Panc1 (cell line): ENCODE data around the gene AP4E1. TPM values are rescaled to one million over a fixed set of nuclear protein-coding genes. Genes with fewer than 3 reads are reported as not detected.

Experiments
- ATAC-seq: fragments of 200-7000 bp; cut with Tn5 transposase; 2 replicates; pipeline ENCODE4 v1.9.1; 2020; ENCODE audit warnings: mild to moderate bottlenecking, moderate library complexity
- BruUV-seq: library from RNA; stranded (reverse); fragments of 400-500 nt; replicated peaks from 2 replicates; lab custom pipeline; 2021; lab: Mats Ljungman, UMichigan
- CTCF ChIA-PET: fragments of 300-600 bp; sonication (Branson Sonifier 250); formaldehyde crosslinking; loops from one replicate; lab custom pipeline; 2022; ENCODE audit warnings: antibody characterized with exemption; lab: Charles Lee
- POLR2A ChIA-PET: fragments of 300-600 bp; sonication (Branson Sonifier 250); formaldehyde crosslinking; loops from one replicate; lab custom pipeline; 2022; ENCODE audit warnings: antibody characterized with exemption; lab: Charles Lee
- DNase-seq: peaks from one replicate; pipeline ENCODE4 v3.0.0-alpha.2; 2010; ENCODE audit warnings: low read depth, low spot score
- H3K27ac ChIP-seq: 2 replicates; pipeline ENCODE4 v1.5.1; 2011; ENCODE audit warnings: mild to moderate bottlenecking, low read length, inconsistent platforms
- H3K27me3 ChIP-seq: fragments of 200-500 bp; sonication (Bioruptor generic); 2 replicates; pipeline ENCODE4 v1.6.0; 2014; ENCODE audit warnings: low read length, inconsistent platforms; ENCODE audit not compliant: control insufficient read depth, insufficient read depth
- H3K36me3 ChIP-seq: fragments of 200-500 bp; sonication (Bioruptor generic); 2 replicates; pipeline ENCODE4 v1.5.1; 2014; ENCODE audit warnings: inconsistent platforms, mild to moderate bottlenecking, low read length, moderate library complexity; ENCODE audit not compliant: control insufficient read depth, insufficient read depth
- H3K4me1 ChIP-seq: 2 replicates; pipeline ENCODE4 v1.5.1; 2011; ENCODE audit warnings: inconsistent platforms, mild to moderate bottlenecking, low read length, moderate library complexity; ENCODE audit not compliant: control insufficient read depth, insufficient read depth
- H3K4me3 ChIP-seq, 2 experiments: 2 replicates each; pipeline ENCODE4 v1.5.1; 2011 to 2012; ENCODE audit warnings: low read depth in 2 of 2, low read length in 2 of 2, mild to moderate bottlenecking in 2 of 2, inconsistent platforms in 1 of 2, moderate library complexity in 1 of 2
- H3K9me3 ChIP-seq: fragments of 200-500 bp; sonication (Bioruptor generic); 2 replicates; pipeline ENCODE4 v1.5.1; 2014; ENCODE audit warnings: low read depth, mild to moderate bottlenecking, inconsistent platforms, low read length, moderate library complexity; ENCODE audit not compliant: control insufficient read depth, insufficient read depth
- POLR2AphosphoS5 ChIP-seq: IDR thresholded peaks from 2 replicates; pipeline ENCODE4 v1.6.1; 2012; ENCODE audit warnings: mild to moderate bottlenecking, low read depth, low read length, moderate library complexity
- SIN3A ChIP-seq: IDR thresholded peaks from 2 replicates; pipeline ENCODE4 v1.6.1; 2012; ENCODE audit warnings: low read depth, mild to moderate bottlenecking, low read length, moderate library complexity, borderline replicate concordance; ENCODE audit not compliant: insufficient read depth
- TCF7L2 ChIP-seq: IDR thresholded peaks from 2 replicates; pipeline ENCODE4 v1.6.1; 2011; ENCODE audit warnings: mild to moderate bottlenecking, low read depth, low read length, inconsistent platforms
- in situ Hi-C: cut with HindIII; loops from 2 replicates; pipeline ENCODE4 v1.10.0; 2016; ENCODE audit warnings: low sequenced_read_pairs, low pct_unique_long_range_greater_than_20kb
- intact Hi-C: fragments of 100-400 bp; cut with micrococcal nuclease; formaldehyde crosslinking; loops from one replicate; pipeline ENCODE4 v1.10.0; 2022; ENCODE audit not compliant: unreplicated experiment
- total RNA-seq: library from RNA; stranded (reverse); gene quantifications from one replicate; pipeline ENCODE4 v1.2.1, GENCODE V29; 2021; ENCODE audit not compliant: unreplicated experiment
- TF ChIP-seq, protein P1 (sequence below): fragments of 450-650 bp; IDR thresholded peaks from 2 replicates; pipeline ENCODE4 v1.5.1; 2017; ENCODE audit warnings: mild to moderate bottlenecking
- TF ChIP-seq, protein P2 (sequence below), 2 experiments: IDR thresholded peaks; 2 replicates each; pipeline ENCODE4 v1.6.1; 2011 to 2012; ENCODE audit warnings: low read depth in 2 of 2, control low read depth in 1 of 2, low read length in 1 of 2, mild to moderate bottlenecking in 1 of 2, moderate library complexity in 1 of 2; ENCODE audit not compliant: insufficient read depth in 1 of 2

AP4E1 gene
- total RNA-seq, 1 experiment from 2014 or later = 13.6 TPM

DNA sequence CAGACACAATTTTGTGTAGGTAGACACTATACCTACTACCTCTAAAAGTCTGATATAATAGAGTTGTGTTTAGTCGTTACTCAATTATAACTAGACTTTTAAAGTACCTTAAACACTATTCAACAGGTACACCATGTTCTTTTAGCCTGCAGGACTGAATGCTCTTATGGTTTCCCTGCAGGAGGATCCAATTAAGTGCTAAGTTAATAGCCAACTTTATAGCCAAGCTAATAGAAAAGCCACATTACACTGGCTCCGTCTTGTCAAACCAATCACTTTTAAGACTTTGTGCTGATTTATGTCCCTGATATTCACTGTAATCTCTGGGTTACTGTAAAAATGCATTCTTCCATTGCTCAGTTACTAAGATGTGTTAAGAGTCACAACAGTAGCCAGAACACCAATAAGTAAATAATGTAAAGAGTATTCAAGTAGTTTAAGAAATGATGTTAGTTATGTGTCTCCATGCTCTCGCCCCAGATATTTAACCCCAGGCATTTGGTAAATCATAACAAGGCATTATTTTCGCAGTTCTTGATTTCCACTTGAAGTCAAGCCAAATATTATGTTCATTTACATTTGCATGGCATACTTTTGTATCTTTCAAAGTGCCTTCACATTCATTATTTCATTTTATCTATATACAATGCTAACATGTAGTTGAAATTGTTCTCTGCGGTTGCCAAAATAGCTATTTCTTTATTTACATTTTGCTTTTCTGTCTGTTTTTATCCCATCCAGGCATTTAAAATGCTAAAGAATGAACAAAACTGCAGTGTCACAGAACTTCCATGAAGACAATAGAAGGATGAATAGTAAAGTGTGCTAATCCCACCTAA, 42.7 kb upstream of the AP4E1 start:
- Histone ChIP-seq H3K36me3 (no peaks in the 10 kb centered on the region), H3K4me3 (no peak overlapping the region), H3K27me3 (peaks cover 6% of the 10 kb centered on the region; the same call in 1 of the 2 replicates), H3K4me1 (no peaks in the 10 kb centered on the region), H3K9me3 (no peaks in the 10 kb centered on the region), H3K27ac (no peak overlapping the region)
- no peak for ATAC-seq
- ChIA-PET POLR2A (no interaction called here), CTCF (no interaction called here)
- BruUV-seq = no TSS peak
- DNase-seq = no peak
- no peak for TF ChIP-seq SIN3A
- TF ChIP-seq, protein P1, sequence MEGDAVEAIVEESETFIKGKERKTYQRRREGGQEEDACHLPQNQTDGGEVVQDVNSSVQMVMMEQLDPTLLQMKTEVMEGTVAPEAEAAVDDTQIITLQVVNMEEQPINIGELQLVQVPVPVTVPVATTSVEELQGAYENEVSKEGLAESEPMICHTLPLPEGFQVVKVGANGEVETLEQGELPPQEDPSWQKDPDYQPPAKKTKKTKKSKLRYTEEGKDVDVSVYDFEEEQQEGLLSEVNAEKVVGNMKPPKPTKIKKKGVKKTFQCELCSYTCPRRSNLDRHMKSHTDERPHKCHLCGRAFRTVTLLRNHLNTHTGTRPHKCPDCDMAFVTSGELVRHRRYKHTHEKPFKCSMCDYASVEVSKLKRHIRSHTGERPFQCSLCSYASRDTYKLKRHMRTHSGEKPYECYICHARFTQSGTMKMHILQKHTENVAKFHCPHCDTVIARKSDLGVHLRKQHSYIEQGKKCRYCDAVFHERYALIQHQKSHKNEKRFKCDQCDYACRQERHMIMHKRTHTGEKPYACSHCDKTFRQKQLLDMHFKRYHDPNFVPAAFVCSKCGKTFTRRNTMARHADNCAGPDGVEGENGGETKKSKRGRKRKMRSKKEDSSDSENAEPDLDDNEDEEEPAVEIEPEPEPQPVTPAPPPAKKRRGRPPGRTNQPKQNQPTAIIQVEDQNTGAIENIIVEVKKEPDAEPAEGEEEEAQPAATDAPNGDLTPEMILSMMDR = no peak
- TF ChIP-seq, protein P2, sequence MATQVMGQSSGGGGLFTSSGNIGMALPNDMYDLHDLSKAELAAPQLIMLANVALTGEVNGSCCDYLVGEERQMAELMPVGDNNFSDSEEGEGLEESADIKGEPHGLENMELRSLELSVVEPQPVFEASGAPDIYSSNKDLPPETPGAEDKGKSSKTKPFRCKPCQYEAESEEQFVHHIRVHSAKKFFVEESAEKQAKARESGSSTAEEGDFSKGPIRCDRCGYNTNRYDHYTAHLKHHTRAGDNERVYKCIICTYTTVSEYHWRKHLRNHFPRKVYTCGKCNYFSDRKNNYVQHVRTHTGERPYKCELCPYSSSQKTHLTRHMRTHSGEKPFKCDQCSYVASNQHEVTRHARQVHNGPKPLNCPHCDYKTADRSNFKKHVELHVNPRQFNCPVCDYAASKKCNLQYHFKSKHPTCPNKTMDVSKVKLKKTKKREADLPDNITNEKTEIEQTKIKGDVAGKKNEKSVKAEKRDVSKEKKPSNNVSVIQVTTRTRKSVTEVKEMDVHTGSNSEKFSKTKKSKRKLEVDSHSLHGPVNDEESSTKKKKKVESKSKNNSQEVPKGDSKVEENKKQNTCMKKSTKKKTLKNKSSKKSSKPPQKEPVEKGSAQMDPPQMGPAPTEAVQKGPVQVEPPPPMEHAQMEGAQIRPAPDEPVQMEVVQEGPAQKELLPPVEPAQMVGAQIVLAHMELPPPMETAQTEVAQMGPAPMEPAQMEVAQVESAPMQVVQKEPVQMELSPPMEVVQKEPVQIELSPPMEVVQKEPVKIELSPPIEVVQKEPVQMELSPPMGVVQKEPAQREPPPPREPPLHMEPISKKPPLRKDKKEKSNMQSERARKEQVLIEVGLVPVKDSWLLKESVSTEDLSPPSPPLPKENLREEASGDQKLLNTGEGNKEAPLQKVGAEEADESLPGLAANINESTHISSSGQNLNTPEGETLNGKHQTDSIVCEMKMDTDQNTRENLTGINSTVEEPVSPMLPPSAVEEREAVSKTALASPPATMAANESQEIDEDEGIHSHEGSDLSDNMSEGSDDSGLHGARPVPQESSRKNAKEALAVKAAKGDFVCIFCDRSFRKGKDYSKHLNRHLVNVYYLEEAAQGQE (IDR thresholded peaks at IDR 0.05; ENCODE audit: insufficient read depth in 1 of 2, low read depth in 2 of 2, low read length in 1 of 2) = no peak
- TF ChIP-seq POLR2AphosphoS5 = no peak
- TF ChIP-seq TCF7L2 = no peak
- in situ Hi-C loops (no loop called here), intact Hi-C loops (no loop called here)

DNA sequence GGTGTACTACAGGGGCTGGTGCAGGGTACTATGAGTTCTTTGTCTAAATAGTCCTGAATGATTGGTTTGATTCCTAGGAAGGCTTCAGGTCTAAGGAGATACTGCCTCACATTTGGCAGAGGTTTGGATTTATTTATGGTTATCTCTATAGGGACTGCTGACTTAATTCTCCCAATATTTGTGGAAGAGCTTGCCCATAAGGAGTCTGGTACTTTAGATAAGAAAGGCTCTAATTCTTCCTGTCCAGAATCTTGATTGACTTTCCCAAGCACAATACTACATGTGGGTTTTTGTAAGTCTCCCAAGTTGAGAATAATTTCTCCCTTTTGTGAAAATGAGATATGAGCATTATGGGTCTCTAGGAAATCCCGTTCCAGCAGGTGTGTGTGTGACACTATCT, 36.7 kb upstream of the AP4E1 start:
- Histone ChIP-seq H3K4me1 (no peaks in the 10 kb centered on the region), H3K27me3 (peaks cover 16% of the 10 kb centered on the region; the same call in 1 of the 2 replicates), H3K4me3 (no peak overlapping the region), H3K9me3 (no peaks in the 10 kb centered on the region), H3K36me3 (no peaks in the 10 kb centered on the region), H3K27ac (no peak overlapping the region)
- intact Hi-C loops = loop anchor here (10.0 kb wide), 1 partner anchor 107 kb away; the partner anchor contains the start of gene SPPL2A
- DNase-seq (no peak), ATAC-seq (no peak)
- ChIA-PET CTCF (no interaction called here), POLR2A (no interaction called here)
- no TSS peak for BruUV-seq
- in situ Hi-C loops = no loop called here
- no peak for TF ChIP-seq SIN3A
- TF ChIP-seq TCF7L2 = no peak
- no peak for TF ChIP-seq POLR2AphosphoS5
- TF ChIP-seq, protein P2 (IDR thresholded peaks at IDR 0.05; ENCODE audit: insufficient read depth in 1 of 2, low read depth in 2 of 2, low read length in 1 of 2) = no peak
- TF ChIP-seq, protein P1 = no peak
